H54 (cell line): ENCODE data around the gene GFY.
"Not testable (repeated sequence)": the region's sequence is repeated elsewhere in the genome, so short reads cannot be mapped to it uniquely, and the experiment has no call there.

Experiments
- DNase-seq: peaks from one replicate; pipeline ENCODE4 v3.0.0; 2011; ENCODE audit warnings: low spot score, mixed read lengths; ENCODE audit not compliant: insufficient read length
- FAIRE-seq: peaks from 3 replicates; lab custom pipeline; 2011; peaks lifted over from hg19 to GRCh38; lab: Jason Lieb, UNC
- POLR2A ChIP-seq: IDR thresholded peaks from 2 replicates; pipeline ENCODE4 v1.6.1; 2011; ENCODE audit warnings: low read depth, mild to moderate bottlenecking, low read length

Gene GFY

DNA sequence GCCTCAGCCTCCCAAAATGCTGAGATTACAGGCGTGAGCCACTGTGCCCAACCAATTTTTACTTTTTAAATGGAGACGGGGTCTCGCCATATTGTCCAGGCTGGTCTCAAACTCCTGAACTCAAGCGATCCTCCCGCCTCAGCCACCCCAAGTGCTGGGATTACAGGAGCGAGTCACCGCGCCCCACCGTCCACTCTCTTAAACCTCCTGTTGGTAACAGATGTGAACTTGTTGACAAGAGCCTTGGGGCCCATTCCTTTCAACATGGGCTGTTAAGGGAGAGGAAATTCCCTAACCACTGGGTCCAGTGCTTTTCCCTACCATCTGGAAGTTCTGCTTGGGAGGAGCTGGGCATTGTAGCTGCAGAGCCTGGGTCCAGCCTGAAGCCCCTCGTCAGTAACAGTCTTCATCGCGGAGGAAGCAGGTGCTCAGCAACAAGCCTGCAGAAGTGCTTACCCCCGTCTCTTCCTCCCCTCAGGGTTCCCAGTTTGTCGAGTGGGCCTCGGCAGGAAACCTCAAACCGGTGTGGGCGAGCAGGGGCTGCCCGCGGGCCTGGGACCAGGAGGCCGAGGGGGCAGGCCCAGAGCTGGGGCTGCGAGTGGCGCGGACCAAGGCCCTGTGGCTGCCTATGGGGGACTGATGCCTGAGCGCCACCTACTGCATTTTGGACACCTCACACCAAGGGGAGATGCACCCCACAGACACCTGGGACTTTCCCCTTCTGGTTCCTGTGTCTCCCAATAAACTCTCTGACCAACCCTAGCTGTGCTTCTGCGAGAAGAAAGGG, 44.8 kb downstream of the GFY start:
- FAIRE-seq = no peak
- no peak for DNase-seq

DNA sequence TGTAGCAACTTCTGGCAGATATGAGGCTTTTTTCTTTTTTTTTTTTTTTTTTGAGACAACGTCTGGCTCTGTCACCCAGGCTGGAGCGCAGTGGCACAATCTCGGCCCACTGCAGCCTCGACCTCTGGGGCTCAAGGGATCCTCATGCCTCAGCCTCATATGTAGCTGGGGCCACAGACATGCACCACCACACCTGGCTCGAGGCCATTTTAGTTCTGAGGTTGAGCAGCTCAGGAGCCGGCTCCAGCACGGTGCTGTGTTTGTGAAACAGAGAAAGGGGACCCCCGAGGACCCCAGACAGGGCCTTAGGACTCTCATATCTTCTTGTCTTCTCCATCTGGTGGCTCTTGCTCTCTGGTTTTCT, 45.4 kb downstream of the GFY start:
- DNase-seq = no peak
- TF ChIP-seq POLR2A = no peak
- no peak for FAIRE-seq

More for the DNA sequence above, 44.8 kb downstream of the GFY start:
- no peak for TF ChIP-seq POLR2A

DNA sequence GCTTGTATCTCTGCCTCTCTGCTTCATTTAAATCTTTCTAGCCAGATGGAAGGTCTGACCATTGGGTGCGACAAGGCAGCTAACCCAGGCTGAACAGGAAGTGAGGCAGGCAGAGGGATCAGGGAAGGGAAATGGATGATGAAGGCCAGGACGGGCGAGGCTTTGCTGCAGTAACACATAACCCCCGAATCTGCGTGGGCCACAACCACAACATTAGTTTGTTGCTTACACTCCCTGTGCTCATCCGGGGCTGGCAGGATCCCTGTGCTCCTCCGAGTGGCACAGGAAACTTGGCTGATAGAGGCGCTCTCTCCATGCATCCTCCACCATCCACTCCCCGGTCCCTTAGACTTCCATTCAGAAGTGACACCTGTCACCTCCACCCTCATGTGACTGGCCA, 47.7 kb downstream of the GFY start:
- DNase-seq (no peak), FAIRE-seq (no peak)
- no peak for TF ChIP-seq POLR2A

DNA sequence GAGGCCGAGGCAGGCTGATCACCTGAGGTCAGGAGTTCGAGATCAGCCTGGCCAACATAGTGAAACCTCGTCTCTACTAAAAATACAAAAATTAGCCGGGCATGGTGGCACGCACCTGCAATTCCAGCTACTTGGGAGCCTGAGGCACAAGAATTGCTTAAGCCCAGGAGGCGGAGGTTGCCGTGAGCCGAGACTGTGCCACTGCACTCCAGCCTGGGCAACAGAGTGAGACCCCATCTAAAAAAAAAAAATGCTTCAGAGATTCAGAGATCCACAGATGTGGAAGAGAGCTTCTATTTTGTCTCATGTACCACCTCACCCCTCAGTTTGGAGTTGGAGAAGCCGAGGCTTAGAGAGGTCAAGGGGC, 48.3 kb downstream of the GFY start:
- not testable (repeated sequence) for DNase-seq, FAIRE-seq

DNA sequence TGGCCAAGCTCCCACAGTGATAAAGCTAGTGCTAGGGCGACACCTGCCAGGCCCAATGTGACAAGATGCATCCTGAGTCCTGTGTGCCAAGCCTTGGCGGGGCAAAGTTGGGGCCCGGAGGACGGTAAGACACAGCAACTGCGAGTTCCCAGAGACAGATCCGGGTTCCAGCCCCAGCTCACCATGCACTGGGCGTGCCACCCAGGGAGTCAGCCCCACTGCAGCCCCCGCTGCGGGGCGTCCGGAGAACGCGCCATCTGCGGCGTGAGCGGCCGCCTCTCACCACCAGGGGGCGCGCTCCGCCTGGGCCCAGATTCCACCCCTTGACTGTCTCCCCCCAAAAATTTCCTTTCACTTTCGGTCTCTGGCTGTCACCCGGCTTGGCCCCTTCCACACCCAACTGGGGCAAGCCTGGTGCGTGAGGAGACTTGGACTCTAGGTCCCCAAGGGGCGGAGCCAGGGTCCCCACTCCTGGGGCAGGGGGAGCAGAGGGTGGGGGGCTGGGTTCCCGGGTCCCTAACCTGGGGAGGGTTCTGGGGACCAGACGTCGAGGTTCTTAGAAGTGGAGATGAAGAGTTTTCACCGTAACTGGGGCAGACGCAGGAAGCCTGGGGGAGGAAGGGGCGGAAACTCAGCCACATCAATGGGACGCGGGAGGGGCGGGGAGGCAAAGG, 48.8 kb downstream of the GFY start, which contains the start of gene FLT3LG:
Gene FLT3LG, plus strand, starts transcription at position 348 of the 674 bp plus-strand sequence. CDS start 425 bp downstream, outside the sequence.
- no peak for FAIRE-seq
- DNase-seq = peak; percentile 99
- TF ChIP-seq POLR2A = peak; percentile 21; the same call in 1 of the 2 replicates

DNA sequence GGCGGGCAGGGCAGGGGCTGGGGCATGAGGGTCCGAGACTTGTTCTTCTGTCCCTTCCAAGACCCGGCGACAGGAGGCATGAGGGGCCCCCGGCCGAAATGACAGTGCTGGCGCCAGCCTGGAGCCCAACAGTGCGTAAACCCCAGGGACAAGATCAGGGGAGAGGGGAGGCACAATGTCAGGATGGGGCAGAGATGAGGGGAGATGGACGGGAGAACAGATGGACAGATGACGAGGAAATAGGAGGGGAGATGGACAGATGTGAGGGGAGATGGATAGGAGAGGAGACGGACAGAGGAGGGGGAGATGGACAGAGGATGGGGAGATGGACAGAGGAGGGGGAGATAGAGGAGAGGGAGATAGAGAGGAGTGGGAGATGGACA, 49.3 kb downstream of the GFY start:
- FAIRE-seq (no peak), DNase-seq (no peak)
- 0 out of 2 replicates have a peak, but pooled peaks have one; percentile 2 for TF ChIP-seq POLR2A

DNA sequence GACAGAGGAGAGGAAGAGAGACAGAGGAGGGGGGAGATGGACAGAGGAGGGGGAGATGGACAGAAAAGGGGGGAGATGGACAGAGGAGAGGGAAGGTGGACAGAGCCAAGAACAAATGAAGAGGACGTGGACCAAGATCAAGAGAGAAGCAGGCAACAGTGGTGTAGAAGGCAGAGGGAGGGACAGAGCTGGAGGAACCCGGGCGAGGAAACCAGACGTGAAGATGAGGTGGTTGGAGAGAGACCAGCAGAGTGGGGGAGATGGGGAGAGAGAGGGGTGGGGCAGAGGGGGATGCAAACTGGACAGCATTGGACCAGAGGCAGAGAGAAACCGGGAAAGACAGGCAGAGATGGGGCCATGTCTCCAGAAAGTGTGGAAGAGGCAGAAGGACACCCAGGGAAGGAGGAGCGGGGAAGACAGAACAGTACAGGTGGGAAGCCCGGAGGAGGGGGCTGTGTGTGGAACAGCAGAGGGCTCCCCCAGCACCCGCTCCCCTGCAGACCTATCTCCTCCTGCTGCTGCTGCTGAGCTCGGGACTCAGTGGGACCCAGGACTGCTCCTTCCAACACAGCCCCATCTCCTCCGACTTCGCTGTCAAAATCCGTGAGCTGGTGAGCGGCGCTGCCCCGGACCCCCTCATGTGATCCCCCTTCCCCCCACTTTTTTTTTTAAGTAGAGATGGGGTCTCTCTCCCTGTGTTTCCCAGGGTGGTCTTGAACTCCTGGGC, 50.2 kb downstream of the GFY start:
- no peak for DNase-seq
- no peak for TF ChIP-seq POLR2A
- no peak for FAIRE-seq

DNA sequence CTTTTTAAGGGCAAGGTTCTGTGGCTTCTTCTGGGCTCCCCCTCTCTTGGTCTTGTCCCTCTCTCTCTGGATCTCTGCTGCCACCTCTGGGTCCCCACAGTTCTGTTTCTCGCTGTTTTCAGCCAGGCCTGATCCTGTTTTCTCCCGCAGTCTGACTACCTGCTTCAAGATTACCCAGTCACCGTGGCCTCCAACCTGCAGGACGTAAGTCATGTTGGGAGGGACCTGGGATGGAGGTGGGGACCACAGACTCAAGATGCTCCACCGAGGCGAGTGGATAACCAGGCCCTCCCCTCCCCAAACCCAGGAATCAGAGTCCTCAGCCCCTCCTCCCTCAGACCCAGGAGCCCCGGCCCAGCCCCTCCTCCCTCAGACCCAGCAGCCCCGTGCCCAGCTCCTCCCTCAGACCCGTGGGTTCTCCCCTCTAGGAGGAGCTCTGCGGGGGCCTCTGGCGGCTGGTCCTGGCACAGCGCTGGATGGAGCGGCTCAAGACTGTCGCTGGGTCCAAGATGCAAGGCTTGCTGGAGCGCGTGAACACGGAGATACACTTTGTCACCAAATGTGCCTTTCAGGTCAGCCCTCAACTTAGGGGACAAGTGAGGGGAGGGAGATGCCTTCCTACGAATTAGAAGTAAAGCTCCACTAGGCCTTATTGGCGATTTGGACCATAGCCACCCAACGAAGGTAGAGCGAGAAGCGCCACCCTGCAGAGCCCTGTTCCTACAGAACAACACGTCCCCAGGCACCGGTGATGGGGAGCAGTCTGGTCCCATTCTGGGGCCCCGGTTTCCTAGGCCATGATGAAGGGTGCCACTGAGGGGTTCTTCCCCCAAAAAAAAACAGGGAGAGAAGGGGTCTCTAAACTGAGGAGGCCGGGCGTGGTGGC, 51.0 kb downstream of the GFY start:
- DNase-seq = no peak
- no peak for TF ChIP-seq POLR2A
- no peak for FAIRE-seq
